ENCODE results near the gene SMTN. TPM values are rescaled to one million over a fixed set of nuclear protein-coding genes. Genes with fewer than 3 reads are reported as not detected.
A peak's percentile ranks its signal among the peaks of the same experiment; 100 is the strongest.

Gene SMTN
- total RNA-seq, 1 donor from 2014 or later = 256 TPM

GRCh38 chr22:31119026-31119717 lies 38.1 kb downstream of the SMTN start:
- ATAC-seq (ENCODE audit: poor library complexity) (peak; percentile 82), DNase-seq (peak; percentile 64)
- intact Hi-C loops (cut with DNase I) = no loop called here

- intact Hi-C loops (cut with DNase I) = no loop called here
- ATAC-seq (ENCODE audit: poor library complexity) (no peak), DNase-seq (no peak)
These were observed 39.1 kb downstream of the SMTN start for GRCh38 chr22:31120230-31120629.

DNA sequence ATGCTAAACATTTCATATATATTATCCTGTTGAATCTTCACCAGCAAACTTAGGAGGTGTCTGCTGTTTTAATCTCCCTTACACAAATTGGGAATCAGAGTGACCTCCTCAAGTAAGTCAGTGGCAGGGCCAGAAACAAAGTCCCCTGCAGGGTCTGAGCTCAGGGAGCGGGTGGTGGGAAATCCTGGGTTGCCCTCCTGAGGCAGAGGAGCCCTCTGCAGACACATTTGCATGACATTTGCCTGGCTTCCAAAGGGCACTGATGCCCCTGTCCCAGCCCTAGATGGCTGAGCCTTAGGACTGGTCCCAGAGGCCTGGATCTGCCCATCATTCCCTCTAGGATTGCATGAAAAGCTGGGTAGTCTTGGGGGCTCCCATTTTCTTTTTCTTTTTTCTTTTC lies 39.5 kb downstream of the SMTN start:
- intact Hi-C loops (cut with DNase I) = no loop called here
- no peak for DNase-seq
- ATAC-seq (ENCODE audit: poor library complexity) = no peak

DNA sequence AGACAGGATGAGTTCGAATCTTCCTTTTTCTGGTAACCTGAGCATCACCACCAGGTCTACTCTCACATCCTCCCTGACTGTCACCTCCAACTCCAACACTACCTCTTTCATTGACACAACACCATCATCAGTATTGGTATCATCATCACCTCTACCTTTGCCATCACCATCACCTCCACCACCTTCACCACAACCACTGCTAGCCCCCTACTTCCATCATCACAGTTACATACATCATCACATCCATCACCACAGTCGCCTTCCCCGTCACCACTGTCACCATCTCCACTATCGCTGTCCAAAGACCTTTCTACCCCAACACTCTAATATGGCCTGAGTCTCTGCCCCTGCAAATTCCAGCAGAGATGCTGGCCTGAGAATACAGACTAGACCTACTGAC lies 40.3 kb downstream of the SMTN start:
- ATAC-seq (ENCODE audit: poor library complexity) (no peak), DNase-seq (no peak)
- intact Hi-C loops (cut with DNase I) = no loop called here

GRCh38 chr22:31122196-31122531 lies 41.0 kb downstream of the SMTN start:
- intact Hi-C loops (cut with DNase I) = no loop called here
- no peak for DNase-seq
- ATAC-seq (ENCODE audit: poor library complexity) = peak; percentile 59

- DNase-seq (peak; percentile 72), ATAC-seq (ENCODE audit: poor library complexity) (peak; percentile 82)
- intact Hi-C loops (cut with DNase I) = no loop called here
These were observed 41.6 kb downstream of the SMTN start, which contains the start of gene INPP5J for GRCh38 chr22:31122532-31123291. INPP5J (plus strand) TSS chr22:31122966; CDS start chr22:31123015, 49 bp downstream.

DNA sequence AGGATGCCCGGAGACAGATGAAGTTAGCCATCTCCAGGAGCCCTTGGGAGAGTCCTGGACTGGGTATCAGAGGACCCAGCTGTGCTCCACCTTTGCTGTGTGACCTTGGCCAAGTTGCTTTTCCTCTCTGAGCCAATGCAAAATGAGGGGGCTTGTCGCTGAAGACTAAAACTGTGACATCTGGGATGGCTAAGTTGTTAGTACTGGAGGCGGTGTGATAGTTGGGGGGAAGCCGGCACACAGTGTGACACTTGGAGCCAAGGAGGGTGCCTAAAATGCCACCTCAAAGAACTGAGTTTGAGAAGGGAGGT lies 42.1 kb downstream of the SMTN start:
- intact Hi-C loops (cut with DNase I) = no loop called here
- ATAC-seq (ENCODE audit: poor library complexity) = no peak
- no peak for DNase-seq

GRCh38 chr22:31124290-31124689 lies 43.2 kb downstream of the SMTN start:
- ATAC-seq (ENCODE audit: poor library complexity) (no peak), DNase-seq (no peak)
- intact Hi-C loops (cut with DNase I) = no loop called here

DNA sequence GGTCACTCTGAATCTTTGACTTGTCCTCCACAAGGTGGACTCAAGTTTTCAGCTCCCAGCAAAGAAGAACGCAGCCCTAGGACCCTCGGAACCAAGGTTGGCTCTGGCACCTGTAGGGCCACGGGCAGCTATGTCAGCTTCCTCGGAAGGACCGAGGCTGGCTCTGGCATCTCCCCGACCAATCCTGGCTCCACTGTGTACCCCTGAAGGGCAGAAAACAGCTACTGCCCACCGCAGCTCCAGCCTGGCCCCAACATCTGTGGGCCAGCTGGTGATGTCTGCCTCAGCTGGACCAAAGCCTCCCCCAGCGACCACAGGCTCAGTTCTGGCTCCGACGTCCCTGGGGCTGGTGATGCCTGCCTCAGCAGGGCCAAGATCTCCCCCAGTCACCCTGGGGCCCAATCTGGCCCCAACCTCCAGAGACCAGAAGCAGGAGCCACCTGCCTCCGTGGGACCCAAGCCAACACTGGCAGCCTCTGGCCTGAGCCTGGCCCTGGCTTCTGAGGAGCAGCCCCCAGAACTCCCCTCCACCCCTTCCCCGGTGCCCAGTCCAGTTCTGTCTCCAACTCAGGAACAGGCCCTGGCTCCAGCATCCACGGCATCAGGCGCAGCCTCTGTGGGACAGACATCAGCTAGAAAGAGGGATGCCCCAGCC lies 43.8 kb downstream of the SMTN start:
- intact Hi-C loops (cut with DNase I) = no loop called here

GRCh38 chr22:31125521-31126117 lies 44.5 kb downstream of the SMTN start:
- intact Hi-C loops (cut with DNase I) = no loop called here
- ATAC-seq (ENCODE audit: poor library complexity) (no peak), DNase-seq (no peak)

More for the DNA sequence above, 43.8 kb downstream of the SMTN start:
- ATAC-seq (ENCODE audit: poor library complexity) (no peak), DNase-seq (no peak)

DNA sequence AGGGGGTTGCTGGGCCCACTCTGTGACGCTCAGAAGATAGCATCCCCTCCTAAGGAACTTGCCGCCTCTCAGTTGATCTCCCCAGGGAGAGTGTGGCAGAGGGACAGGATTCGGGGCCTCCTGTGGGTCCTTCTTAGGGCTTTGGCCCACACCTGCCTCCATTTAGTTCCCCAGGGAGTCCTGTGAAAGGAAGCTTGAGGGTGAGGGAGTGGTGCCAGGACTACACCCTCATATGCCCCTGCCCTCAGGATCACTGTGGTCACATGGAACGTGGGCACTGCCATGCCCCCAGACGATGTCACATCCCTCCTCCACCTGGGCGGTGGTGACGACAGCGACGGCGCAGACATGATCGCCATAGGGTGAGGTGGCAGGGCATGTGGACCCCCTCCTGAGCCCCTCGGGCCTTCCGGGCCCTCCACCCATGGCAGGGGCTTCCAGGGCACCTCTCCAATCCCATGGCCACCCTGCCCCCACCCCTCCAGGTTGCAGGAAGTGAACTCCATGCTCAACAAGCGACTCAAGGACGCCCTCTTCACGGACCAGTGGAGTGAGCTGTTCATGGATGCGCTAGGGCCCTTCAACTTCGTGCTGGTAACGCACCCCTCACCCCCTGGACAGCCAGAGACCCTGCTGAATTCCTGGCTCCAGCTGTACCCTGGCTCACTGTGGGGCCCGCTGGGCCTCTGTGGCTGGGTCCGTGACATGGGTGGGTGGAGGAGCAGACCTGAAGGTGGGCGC lies 45.2 kb downstream of the SMTN start:
- DNase-seq = no peak
- intact Hi-C loops (cut with DNase I) = no loop called here
- no peak for ATAC-seq (ENCODE audit: poor library complexity)

DNA sequence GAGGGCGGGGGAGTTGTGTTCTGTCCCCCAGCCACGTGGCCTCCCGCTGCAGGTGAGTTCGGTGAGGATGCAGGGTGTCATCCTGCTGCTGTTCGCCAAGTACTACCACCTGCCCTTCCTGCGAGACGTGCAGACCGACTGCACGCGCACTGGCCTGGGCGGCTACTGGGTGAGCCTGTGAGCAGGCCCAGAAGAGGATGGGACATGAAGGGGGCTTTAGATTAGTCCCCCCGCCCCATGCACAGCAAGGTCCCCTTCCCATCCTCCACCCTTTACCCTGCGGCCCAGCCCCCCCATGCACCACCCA lies 45.7 kb downstream of the SMTN start:
- DNase-seq (no peak), ATAC-seq (ENCODE audit: poor library complexity) (no peak)
- intact Hi-C loops (cut with DNase I) = no loop called here

DNA sequence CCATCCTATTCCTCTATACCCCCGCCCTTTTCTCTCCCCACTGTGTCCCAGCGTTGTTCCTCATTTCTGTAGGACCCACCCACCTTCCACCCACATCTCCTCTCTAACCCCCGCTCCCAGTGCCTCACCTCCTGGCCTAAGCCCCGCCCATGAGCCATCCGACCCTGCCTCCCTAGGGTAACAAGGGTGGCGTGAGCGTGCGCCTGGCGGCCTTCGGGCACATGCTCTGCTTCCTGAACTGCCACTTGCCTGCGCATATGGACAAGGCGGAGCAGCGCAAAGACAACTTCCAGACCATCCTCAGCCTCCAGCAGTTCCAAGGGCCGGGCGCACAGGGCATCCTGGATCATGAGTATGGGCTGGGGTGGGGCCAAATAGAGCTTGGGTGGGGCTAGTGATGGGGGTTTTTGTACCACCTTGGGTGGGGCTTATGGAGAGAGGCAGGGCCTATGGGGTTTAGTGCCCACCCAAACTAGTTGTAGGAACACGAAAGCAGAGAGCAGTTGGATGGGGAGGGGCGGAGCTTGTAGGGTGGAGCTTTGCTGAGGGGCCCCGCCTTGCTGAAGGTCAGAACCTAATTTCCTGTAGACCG lies 46.2 kb downstream of the SMTN start:
- no peak for DNase-seq
- intact Hi-C loops (cut with DNase I) = no loop called here

GRCh38 chr22:31128156-31128555 lies 47.0 kb downstream of the SMTN start:
- no peak for ATAC-seq (ENCODE audit: poor library complexity)
- intact Hi-C loops (cut with DNase I) = no loop called here
- DNase-seq = no peak

More for the DNA sequence above, 46.2 kb downstream of the SMTN start:
- no peak for ATAC-seq (ENCODE audit: poor library complexity)

DNA sequence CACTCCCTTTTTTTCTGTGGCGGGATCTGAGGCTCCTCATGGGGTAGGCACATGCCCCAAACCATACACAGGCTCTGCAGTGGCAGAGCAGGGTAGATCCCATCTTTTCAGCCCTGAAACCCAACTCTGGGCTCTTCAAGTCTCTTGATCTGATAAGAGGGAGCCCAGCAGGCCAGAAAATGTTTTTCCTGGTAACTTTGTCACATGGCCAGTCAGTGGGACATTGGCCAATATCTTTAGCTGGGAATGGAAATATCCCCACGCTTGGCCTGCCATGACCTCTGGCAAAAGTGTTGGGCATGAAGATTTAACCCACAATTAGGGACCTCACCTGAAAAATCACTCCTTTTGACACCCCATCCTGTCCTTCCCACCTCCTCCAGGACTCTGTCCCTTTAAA lies 49.8 kb downstream of the SMTN start:
- DNase-seq (no peak), ATAC-seq (ENCODE audit: poor library complexity) (no peak)
- intact Hi-C loops (cut with DNase I) = no loop called here

GRCh38 chr22:31133911-31134310 lies 52.8 kb downstream of the SMTN start:
- DNase-seq = no peak
- no peak for ATAC-seq (ENCODE audit: poor library complexity)
- intact Hi-C loops (cut with DNase I) = no loop called here

DNA sequence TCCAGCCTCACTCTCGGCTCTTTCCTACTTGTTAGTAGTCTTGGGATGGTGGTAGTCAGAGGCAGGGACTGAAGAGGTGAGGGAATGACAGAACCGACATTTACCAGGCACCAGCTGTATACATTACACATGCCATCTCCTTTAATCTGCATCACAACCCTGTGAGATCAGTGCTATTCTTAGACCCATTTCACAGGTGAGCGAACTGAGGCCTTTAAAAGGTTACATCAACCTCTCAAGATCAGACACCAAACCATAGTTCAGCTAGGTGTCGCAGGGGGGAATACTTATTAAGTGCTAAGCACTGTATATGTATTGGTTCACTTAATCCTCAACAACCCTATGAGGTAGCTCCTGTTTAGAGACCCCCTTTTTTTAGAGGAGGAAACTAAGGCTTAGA lies 53.6 kb downstream of the SMTN start:
- ATAC-seq (ENCODE audit: poor library complexity) = no peak
- DNase-seq = no peak
- intact Hi-C loops (cut with DNase I) = no loop called here

GRCh38 chr22:31135706-31136105 lies 54.6 kb downstream of the SMTN start:
- no peak for ATAC-seq (ENCODE audit: poor library complexity)
- intact Hi-C loops (cut with DNase I) = no loop called here
- DNase-seq = no peak

DNA sequence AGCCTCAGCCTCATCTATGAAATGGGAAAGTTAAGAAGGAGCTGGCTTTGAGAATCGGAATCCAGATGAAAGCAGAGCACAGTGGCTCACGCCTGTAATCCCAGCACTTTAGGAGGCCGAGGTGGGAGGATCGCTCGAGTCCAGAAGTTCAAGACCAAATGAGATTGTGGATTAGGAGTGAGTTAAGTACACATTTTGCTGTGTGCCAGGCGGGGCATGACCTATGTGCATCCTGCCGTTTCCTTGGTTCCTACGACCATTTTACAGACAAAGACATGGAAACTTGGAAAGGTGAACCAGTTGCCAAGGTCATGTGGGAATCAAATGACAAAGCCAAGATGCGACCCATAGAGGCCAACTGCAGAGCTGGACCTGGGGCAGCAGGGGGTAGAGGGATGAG lies 55.0 kb downstream of the SMTN start:
- intact Hi-C loops (cut with DNase I) = no loop called here
- ATAC-seq (ENCODE audit: poor library complexity) = no peak
- DNase-seq = no peak

Data from Right ventricle myocardium superior (tissue), 1 donor.